Stimulated activated CD8-positive, alpha-beta memory T cell treated with anti-CD3 and anti-CD28 coated beads, Interleukin-7, amount 100 ng/mL, for 24 hours (primary cell): ENCODE results near the gene ITIH3.

ENCODE experiments used
- DNase-seq: peaks from one replicate; pipeline ENCODE4 v3.0.0-alpha.2; 2020; ENCODE audit warnings: low read depth

The ITIH3 gene

DNA sequence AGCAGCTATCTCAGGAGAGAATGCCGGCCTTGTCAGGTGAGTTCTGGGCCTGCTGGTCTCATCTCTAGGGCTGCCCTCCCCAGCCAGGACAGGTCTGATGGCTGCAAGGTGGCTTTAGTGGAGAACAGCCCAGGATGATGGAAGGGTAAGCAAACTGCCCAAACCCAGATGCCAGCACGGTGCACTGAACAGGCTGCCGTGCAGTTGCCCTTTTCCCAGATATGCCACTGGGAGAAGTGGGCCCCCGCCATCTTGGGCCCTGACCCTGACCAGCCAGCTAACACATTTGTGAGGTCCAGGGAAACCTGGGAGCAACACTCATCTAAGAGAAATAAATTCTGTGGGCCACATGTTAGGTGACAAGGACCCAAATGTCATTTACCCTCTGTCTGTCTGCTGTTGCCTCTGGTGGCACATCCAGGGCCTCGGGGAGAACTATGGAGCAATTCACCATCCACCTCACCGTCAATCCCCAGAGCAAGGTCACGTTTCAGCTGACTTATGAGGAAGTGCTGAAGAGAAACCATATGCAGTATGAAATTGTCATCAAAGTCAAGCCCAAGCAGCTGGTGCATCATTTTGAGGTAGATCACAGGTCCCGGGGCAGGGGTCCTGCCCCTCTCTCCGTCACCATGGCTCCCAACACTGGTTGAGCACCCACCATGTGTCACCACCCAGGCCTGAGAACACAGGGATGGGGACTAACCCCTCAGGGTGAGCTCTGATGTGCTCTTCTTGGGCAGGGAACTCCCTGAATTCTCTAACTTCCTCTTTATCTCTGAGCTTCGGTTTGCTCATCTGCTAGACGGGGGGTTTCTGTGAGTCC, 15.4 kb upstream of the ITIH3 start:
- no peak for DNase-seq

DNA sequence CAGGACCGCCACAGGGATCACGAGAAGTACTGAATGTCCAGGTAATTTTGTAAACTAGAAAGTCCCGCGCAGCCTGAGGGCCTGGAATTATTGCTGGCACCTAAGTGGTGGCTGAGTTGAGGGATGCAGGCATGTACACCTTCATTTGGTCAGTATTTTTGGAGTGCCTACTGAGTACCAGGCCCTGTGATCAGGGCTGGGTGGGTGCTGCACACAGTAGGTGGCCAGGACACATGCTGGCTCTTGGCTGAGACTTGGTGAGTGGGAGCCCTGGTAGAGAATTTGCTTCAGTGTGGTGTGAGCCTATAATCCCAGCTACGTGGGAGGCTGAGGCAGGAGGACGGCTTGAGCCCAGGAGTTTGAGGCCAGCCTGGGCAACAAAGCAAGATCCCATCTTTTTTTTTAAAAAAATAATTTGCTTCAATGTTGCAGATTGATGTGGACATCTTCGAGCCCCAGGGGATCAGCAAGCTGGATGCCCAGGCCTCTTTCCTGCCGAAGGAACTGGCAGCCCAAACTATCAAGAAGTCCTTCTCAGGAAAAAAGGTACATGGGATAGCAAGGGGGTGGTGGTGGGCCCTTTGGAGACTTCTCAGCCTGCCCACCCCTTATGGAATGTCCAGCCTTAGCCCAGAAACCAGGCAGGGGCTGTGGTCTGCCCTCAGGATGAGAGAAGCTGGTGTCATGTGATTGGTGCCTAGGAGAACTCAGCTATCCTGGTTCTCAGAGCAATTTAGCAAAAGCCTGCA, 14.6 kb upstream of the ITIH3 start:
- no peak for DNase-seq

DNA sequence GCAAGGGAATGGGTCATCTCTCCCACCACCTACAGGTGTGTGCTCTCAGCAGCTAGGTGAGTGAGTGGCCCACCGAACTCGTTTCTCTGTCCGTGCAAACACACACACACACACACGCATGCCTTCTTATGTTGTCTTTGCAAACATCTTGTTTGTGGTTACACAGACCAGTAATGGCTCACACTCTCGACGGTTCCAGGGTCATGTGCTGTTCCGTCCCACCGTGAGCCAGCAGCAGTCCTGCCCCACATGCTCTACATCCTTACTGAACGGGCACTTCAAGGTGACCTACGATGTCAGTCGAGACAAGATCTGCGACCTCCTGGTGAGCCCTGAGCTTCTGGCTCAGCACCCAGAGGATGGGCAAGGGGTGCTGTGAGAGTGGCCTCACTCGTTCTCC, 12.9 kb upstream of the ITIH3 start:
- DNase-seq = no peak

DNA sequence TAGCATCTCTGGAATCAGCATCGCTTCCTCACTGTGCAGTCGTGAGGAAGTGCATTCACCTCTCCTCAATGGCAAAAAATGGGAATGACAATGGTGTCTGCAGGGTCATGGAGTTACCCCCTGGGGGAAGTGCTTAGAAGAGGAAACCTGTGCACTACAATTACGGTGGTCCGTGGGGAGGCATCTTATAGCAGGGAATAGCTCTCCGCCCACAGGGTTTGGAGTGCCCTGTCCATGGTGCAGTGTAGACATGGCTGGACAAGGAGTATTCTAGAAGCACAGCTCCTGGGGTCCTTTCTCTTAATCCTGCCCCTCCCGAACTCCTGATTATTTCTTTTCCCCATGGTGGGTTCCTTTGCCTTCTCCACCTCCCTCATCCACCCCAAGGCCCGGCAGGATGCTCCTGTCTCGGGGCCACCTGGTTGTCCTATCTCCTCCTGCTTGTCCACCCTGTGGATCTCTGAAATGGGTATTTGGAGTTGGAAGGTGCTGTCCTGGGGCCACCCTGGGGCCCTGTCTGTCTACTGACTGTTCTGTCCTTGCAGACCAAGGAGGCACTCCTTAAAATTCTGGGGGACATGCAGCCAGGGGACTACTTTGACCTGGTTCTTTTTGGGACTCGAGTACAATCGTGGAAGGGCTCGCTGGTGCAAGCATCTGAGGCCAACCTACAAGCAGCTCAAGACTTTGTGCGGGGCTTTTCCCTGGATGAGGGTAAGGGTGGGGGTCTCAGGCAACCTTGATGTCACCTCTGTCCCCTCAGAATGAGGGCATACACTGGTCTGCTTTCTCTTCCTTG, 12.0 kb upstream of the ITIH3 start:
- no peak for DNase-seq

DNA sequence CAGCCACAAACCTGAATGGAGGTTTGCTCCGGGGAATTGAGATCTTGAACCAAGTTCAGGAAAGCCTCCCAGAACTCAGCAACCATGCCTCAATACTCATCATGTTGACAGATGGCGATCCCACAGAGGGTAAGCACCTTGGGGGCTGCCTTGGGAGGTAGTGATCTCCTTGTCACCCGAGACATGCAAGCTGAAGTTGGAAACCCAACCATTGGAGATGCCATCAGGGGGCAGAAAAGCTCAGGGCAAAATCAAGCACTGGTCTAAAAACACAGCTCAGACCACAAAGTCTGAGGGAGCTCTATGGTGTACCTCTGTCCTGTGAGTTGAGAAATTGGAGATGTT, 11.4 kb upstream of the ITIH3 start:
- DNase-seq = no peak

DNA sequence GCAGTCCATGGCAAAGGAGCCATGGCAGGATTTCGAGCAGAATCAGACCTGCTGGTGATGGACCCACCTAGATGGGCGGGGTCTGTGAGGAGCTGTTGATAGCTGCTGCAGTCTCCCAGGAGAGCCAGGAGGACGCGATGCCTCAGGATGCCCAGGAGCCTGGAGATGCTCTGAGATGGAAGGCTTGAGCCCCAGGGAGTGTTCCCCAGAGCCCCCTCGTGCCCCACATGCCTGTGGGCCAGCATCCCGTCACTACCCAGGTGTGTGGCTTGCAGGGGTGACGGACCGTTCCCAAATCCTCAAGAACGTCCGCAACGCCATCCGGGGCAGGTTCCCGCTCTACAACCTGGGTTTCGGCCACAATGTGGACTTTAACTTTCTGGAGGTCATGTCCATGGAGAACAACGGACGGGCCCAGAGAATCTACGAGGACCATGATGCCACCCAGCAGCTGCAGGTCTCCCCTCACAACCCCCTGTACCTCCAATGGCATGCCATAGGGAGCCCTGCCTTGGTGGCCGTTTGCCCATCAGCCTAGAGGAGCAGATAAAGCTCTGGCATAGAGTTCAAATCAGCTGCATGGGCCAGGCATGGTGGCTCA, 10.5 kb upstream of the ITIH3 start:
- no peak for DNase-seq

DNA sequence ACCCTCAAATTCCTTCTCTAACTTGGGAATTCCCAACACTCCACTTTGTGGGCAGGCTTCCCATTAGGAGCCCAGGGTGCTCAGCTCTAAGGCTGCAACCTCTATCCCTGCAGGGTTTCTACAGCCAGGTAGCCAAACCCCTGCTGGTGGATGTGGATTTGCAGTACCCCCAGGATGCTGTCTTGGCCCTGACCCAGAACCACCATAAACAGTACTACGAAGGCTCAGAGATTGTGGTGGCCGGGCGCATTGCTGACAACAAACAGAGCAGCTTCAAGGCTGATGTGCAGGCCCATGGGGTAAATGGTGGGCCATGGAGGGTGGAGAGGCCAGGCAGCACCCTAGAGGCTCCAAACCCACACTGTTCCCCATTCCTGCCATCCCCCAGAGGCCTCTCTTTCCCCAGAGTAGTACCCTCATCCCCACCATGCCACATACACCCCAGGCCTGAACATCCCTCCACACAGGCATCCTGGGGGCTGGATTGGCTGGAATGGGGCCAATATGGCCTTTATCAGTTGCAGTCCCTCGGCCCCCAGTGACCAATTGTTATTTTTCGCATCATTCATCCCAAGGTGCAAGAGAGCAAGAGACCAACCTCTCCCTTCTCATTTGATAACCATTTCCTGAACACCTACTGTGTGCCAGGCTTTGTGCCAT, 9.5 kb upstream of the ITIH3 start:
- no peak for DNase-seq

DNA sequence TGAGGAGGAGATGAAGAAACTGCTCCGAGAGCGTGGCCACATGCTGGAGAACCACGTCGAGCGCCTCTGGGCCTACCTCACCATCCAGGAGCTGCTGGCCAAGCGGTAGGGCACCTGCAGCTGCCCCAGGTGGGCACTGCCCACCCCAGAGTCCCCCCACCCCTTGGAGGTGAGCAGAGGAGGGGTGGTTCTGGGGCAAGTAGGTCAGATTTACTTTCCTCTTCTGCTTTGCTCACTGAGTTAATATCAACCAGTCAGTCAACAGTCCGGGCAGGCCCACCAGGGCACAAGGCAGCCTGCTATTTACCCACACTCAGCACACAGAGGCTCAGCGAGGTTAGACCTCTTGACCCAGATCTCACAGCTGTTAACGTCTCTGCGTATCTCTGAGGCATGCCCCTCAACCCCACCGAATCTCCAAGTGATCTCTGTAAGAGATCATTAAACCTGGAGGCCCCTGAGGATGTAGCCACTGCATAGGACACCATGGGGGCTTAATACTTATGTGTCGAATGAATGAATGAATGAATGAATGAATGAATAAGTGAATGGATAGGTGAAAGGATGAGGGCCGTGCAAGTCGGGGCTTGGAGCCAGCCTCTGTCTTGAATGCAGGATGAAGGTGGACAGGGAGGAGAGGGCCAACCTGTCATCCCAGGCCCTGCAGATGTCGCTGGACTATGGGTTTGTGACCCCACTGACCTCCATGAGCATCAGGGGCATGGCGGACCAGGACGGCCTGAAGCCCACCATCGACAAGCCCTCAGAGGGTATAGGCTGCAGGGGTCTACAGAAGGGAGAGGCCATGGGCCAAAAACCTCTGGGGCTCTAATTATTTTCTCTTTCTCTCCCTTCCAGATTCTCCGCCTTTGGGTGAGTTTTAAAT, 8.0 kb upstream of the ITIH3 start:
- no peak for DNase-seq

DNA sequence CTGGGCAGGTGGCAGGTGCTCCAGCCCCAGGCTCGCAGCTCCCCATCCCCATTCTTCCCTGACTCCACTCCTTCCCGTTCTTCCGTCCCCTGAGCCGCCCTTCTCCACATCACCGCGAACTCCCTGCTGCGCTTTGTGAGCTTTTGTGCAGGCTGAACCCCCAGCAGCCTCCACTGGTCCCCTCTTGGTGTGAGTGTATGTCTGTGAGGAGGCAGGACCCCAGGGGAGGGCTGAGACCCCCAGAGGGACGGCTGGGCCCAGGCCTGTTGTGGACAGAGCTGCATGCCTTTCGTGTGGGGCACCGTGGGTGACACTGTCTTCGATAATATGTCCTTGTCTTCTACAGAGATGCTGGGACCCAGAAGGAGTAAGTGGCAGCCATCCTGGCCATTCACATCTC, 7.3 kb upstream of the ITIH3 start:
- no peak for DNase-seq

DNA sequence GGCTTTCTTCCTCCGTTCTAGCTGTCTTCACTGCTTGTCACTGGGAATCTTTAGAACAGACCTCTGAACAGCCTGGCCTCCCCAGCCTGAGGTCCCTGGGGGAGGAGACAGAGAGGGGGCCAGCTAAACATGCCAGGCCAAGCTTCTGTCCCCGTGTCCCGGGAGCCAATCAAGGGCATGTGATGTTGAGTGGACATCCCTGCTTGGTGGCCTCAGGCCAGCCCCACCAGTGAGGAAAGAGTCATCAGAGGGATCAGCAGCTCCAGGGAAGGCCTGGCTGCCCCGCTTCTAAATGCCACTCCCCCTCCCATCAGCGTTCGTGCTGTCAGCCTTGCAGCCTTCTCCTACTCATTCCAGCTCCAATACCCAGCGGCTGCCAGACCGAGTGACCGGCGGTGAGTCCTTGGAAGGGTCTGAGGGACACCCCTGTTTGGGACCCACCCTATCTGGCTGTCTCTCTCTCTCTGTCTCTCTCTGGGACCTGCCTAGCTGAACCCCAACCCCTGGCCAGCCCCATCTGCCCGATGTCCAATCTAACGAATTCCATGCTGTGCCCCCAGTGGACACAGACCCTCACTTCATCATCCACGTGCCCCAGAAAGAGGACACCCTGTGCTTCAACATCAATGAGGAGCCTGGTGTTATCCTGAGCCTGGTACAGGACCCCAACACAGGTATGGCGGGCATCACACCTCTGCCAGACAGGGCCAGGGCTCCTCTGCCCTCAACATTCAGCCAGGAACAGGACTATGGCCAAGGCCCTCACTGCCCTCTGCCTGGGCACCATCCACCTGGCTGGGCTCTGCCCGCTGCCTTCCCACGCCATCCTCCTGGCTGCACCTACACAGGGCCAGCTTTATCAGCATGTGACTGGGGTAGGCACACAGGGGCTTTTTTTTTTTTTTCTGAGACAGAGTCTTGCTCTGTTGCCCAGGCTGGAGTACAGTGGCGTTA, 6.6 kb upstream of the ITIH3 start:
- no peak for DNase-seq

DNA sequence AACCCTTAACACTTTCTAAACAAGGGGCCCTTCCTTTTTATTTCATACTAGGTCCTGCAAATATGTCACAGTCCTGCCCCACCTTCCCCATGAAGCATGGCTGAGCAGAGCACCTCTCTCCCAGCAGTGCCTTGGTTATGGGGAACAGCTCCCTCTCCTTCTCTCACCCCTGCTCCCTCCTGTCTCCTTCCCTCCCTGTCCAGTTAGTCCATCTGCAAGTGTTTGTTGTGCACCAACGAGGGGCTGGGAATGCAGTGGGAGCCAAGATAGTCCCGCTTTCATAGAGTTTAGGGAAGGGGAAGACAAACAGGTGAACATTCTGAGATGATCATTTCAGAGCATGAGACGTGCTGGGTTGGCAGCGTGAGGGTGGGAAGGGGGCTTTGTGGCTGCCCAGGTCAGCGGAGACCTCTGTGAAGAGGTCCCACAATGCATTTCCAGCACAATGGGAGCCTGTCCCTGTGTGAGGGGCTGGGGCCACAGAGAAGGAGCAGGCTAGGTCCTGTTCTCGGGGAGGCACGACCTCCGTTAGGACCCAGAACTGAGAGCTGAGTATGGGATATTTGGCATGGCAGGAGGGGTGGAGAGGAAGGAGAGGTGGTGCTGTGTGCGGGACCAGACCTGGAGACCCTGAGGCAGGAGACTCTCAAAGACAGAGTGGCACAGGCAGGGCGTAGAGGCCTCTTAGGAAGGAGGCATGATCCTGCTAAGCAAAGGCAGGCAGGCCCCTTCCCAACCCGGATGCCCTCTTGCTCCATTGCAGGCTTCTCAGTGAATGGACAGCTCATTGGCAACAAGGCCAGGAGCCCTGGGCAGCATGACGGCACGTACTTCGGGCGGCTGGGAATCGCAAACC, 5.5 kb upstream of the ITIH3 start:
- DNase-seq = no peak

DNA sequence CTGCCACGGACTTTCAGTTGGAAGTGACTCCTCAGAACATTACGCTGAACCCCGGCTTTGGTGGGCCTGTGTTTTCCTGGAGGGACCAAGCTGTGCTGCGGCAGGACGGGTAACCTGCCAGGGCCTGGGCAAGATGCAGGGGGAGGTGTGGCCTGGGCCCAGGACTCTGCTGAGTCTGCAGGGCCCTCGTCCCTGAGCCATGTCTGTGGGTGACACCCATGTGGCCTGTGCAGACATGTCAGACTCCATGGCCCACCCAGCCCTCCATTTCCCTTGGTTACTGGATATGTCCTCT, 4.9 kb upstream of the ITIH3 start:
- DNase-seq = no peak

DNA sequence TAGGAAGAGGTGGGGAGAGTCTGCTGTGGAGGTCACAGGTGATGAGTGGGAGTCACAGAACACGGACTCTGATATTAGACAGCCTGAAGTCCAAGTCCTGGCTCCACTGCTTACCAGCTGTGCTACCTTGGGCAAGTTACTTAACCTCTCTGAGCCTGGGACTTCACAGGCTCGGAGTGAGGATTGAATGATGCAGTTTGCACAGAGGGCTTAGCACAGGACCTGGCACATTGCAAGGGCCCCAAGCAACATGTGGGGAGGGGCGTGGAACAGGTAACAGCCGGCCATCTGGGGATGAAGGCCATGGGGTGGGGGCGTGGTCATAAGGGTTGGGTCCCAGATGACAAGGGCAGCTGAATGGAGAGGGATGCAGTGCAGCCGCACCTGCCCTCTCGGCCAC, 4.3 kb upstream of the ITIH3 start:
- DNase-seq = no peak

DNA sequence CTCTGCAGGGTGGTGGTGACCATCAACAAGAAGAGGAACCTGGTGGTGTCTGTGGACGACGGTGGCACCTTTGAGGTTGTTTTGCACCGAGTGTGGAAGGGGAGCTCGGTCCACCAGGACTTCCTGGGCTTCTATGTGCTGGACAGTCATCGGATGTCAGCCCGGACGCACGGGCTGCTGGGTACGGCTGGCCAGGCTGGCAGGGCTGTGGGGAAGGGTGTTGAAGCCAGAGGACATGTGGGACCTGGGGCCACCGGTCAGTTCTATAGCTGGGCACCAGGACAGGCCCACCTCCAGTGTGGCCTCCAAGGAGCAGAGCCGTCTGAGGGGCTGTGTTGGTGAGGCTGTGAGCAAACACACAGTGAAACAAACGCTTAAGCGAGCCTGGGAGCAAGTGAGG, 3.9 kb upstream of the ITIH3 start:
- DNase-seq = no peak

DNA sequence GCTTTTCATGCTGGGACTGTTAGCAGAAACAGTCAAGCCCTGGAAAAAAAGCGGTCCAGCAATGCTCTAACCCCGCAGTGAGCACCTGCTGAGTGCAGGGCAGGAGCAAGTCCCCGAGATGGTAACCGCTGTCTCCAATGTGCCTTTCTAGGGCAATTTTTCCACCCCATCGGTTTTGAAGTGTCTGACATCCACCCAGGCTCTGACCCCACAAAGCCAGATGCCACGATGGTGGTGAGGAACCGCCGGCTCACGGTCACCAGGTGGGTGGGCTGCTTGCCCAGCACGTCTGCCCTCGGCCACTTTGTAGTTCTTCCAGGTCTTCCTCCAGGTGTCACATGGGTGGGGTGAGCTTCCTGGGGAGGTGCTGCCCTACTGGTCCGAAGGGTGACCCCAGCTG, 3.2 kb upstream of the ITIH3 start:
- no peak for DNase-seq

DNA sequence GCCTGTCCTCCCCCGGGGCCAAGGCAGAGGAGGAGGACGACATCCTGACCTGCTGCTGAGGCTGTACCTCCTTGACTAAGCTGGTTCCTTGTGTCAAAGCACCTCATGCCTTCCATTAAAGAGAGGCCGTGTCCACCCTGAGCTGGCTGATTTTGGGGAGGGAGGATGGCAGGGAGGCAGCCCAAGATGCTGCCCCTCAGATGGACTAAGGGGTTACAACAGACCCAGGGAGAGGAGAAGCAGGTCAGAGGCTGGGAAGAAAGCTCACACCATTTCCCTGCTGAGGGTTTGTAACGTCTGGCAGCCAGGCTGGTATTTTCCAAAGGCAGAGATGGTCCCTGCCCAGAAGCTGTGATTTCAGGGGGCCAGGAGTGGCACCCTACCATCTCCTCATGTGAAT, 2.7 kb upstream of the ITIH3 start:
- no peak for DNase-seq

DNA sequence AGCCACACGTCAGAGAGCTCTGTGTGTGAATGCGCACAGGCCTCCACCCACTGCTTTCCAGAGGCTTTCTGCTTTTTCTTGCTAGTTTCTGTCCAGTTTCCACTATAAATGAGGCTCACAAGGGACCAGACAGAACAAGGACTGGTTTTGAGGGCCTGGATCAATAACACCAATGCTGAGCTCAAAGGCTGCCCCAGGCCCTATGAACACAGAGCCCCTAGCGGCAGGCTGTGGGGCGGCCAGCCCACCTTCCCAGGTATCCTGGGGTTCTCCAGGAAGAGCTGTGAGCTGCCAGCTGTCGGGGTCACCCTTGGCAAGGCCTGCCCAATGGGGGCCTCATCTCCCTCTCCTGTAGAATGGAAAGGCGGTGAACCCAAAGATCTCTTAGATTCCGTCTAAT, 2.2 kb upstream of the ITIH3 start:
- no peak for DNase-seq

DNA sequence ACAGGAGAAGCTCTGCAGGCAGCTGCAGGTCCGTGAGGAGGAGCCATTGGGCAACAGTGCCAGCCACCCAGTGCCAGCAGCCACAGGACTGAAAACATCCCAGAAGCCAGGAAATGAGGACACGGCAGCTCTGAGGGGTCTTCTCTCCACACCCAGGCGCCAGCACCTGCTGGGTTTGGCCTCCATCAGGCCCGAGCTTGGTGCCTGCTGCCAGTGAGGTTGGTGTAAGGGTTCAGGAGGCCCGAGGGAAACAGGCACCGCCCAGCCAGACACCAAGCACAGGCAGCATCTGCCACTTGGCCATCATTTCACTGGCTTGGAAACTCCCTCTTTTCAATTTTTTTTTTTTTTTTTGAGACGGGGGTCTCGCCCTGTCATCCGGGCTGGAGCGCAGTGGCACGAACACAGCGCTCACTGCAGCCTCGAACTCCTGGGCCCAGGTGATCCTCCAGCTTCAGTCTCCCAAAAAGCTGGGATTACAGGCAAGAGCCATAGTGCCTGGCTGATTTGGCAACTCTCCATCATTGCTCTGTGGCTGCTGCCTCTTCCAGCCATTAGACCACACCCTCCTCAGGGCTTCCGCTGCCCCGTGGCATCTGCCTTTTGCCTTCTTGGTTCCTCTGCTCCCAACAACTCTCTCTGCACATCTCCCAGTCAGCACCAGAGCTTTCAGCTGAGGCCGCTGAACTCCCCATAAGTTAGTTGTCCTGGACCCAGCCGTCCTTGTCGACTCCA, 1.5 kb upstream of the ITIH3 start:
- no peak for DNase-seq
